HuH-7 (cell line): Measurements from ENCODE around the gene PSME2.

Experiments
- DNase-seq: peaks from one replicate; pipeline ENCODE4 v3.0.0; 2011; ENCODE audit warnings: low spot score

PSME2 gene

GRCh38 chr14:24151404-24152080 lies 5.1 kb upstream of the PSME2 start:
- DNase-seq, result no peak

GRCh38 chr14:24150993-24151392 lies 4.6 kb upstream of the PSME2 start:
- DNase-seq, result no peak

- no peak for DNase-seq
Observed at GRCh38 chr14:24150567-24150966, 4.2 kb upstream of the PSME2 start.

GRCh38 chr14:24150061-24150460 lies 3.7 kb upstream of the PSME2 start:
- no peak for DNase-seq

GRCh38 chr14:24149302-24149969 lies 3.0 kb upstream of the PSME2 start:
- DNase-seq, result no peak

GRCh38 chr14:24147761-24148428 lies 1.5 kb upstream of the PSME2 start:
- no peak for DNase-seq

GRCh38 chr14:24146978-24147760 lies 759 bp upstream of the PSME2 start, which contains the start of gene RNF31:
Gene RNF31, plus strand, starts transcription at chr14:24147498. Its CDS starts 201 bp downstream, at chr14:24147699.
- peak; percentile 90 for DNase-seq

- DNase-seq, result no peak
Observed at GRCh38 chr14:24145690-24146452, 539 bp downstream of the PSME2 start.

GRCh38 chr14:24145219-24145618 lies 1.2 kb downstream of the PSME2 start:
- DNase-seq, result no peak

GRCh38 chr14:24144451-24144850 lies 2.0 kb downstream of the PSME2 start:
- DNase-seq, result no peak

- DNase-seq, result no peak
Observed at GRCh38 chr14:24143511-24143910, 2.9 kb downstream of the PSME2 start.

GRCh38 chr14:24141097-24141880 lies 5.1 kb downstream of the PSME2 start, which contains the start of gene EMC9:
Gene EMC9, minus strand, starts transcription at chr14:24141591. Its CDS starts 287 bp downstream, at chr14:24141304.
- DNase-seq, result peak; percentile 99

GRCh38 chr14:24139272-24139934 lies 7.0 kb downstream of the PSME2 start:
- DNase-seq, result peak; percentile 53

GRCh38 chr14:24138396-24139271 lies 7.8 kb downstream of the PSME2 start:
- DNase-seq, result no peak

GRCh38 chr14:24137529-24138395 lies 8.6 kb downstream of the PSME2 start:
- DNase-seq, result no peak

GRCh38 chr14:24136684-24137528 lies 9.5 kb downstream of the PSME2 start:
- DNase-seq, result no peak
